ENCODE data around the gene RARS2. TPM values are rescaled to one million over a fixed set of nuclear protein-coding genes. Genes with fewer than 3 reads are reported as not detected.

The RARS2 gene
- total and polyA plus RNA-seq, 9 of the 15 experiments (the other 6 are each of a cell fraction or from before 2014, with no cell fraction given), result 30.0 to 92.7 (median 43.4) TPM

DNA sequence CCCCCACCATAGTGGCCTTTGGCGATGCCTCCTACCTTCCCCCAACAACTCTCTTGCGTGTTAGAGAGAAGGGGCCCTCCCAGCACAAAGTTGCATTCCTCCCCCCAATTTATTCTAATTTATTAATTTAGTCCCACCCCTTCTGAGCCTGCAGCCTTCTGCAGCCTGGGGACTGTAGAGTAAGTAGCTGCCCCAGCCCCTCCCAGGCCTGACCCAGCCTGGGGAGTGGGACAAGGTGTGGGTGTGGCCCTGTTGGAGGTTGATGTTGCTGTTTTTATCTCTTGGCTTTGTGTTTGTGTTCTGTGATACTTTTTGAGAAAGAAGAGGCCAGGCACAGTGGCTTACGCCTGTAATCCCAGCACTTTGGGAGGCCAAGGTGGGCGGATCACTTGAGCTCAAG, 49.6 kb upstream of the RARS2 start (continued):
- no peak for TF ChIP-seq HOMEZ (CRISPR knock-in tag; IDR thresholded peaks at IDR 0.05)
- TF ChIP-seq, protein P1, sequence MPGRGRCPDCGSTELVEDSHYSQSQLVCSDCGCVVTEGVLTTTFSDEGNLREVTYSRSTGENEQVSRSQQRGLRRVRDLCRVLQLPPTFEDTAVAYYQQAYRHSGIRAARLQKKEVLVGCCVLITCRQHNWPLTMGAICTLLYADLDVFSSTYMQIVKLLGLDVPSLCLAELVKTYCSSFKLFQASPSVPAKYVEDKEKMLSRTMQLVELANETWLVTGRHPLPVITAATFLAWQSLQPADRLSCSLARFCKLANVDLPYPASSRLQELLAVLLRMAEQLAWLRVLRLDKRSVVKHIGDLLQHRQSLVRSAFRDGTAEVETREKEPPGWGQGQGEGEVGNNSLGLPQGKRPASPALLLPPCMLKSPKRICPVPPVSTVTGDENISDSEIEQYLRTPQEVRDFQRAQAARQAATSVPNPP (IDR thresholded peaks at IDR 0.05; ENCODE audit: borderline replicate concordance, insufficient read depth, insufficient read length), result no peak

GRCh38 chr6:87637106-87637505, 47.3 kb upstream of the RARS2 start:
- Histone ChIP-seq H3K27ac (ENCODE audit: extremely low read depth, low read depth, low read length) (no peak overlapping the region), H3K36me3 (ENCODE audit: control insufficient read depth, insufficient read depth, low read length) (peaks cover 67% of the 10 kb centered on the region), H2AFZ (ENCODE audit: low read depth, low read length) (no peak overlapping the region), H3K4me1 (replicated peaks in 1 of 2; ENCODE audit: control insufficient read depth in 2 of 2, insufficient read depth in 2 of 2, low read length in 2 of 2) (no peaks in the 10 kb centered on the region), H3K9me1 (ENCODE audit: control insufficient read depth, insufficient read depth, low read length) (no peaks in the 10 kb centered on the region), H3K4me2 (ENCODE audit: insufficient read depth, low read length) (no peak overlapping the region), H3K4me3 (no peak overlapping the region), H3K9ac (ENCODE audit: insufficient read depth in 1 of 2, low read depth in 2 of 2, low read length in 2 of 2) (no peak overlapping the region), H3K27me3 (ENCODE audit: control insufficient read depth in 2 of 2, insufficient read depth in 2 of 2, low read length in 2 of 2) (no peaks in the 10 kb centered on the region), H4K20me1 (replicated peaks; ENCODE audit: control insufficient read depth, insufficient read depth, low read length) (no peaks in the 10 kb centered on the region), H3K9me3 (replicated peaks; ENCODE audit: control insufficient read depth, insufficient read depth, low read depth, low read length) (no peaks in the 10 kb centered on the region), H3K79me2 (ENCODE audit: control insufficient read depth, insufficient read depth, low read length) (no peaks in the 10 kb centered on the region)
- BruUV-seq (replicated peaks), result no TSS peak
- ATAC-seq (no peak), DNase-seq (ENCODE audit: extremely low read depth in 1 of 4, low spot score in 3 of 4) (no peak), FAIRE-seq (no peak)
- in situ Hi-C loops (cut with MboI) (no loop called here), intact Hi-C loops (cut with micrococcal nuclease) (no loop called here)
- 96% methylated on average over 1 of the region's 1 CpG for WGBS (ENCODE audit: insufficient coverage, low coverage, missing lambda C conversion rate)
- ChIA-PET POLR2A (interaction anchor here (0.6 to 1.4 kb wide), 3 partner anchors 12 to 48 kb away, joined by 3 read pairs; partner anchors contain the start of genes ORC3 and RARS2), CTCF (ENCODE audit: low intra/inter-chr PET ratio) (no interaction called here)
- no peak for TF ChIP-seq RBM17 (IDR thresholded peaks at IDR 0.05; ENCODE audit: borderline replicate concordance, low read depth, low read length)
- no peak for TF ChIP-seq HNRNPL (IDR thresholded peaks at IDR 0.05; ENCODE audit: low read depth, low read length)
- TF ChIP-seq GTF2E2 (tag; IDR thresholded peaks at IDR 0.05), result no peak
- no peak for TF ChIP-seq ZNF778 (CRISPR knock-in tag; IDR thresholded peaks at IDR 0.05)
- no peak for TF ChIP-seq SMARCB1 (IDR thresholded peaks at IDR 0.05; ENCODE audit: insufficient read length, low read depth)
- TF ChIP-seq SUPT5H (IDR thresholded peaks at IDR 0.05), result no peak
- no peak for TF ChIP-seq ZNF121 (CRISPR knock-in tag; conservative IDR thresholded peaks at IDR 0.05)
- no peak for TF ChIP-seq KLF10 (CRISPR knock-in tag; IDR thresholded peaks at IDR 0.05)
- no peak for TF ChIP-seq HMG20A (CRISPR knock-in tag; conservative IDR thresholded peaks at IDR 0.05)
- TF ChIP-seq TBL1XR1 (IDR thresholded peaks at IDR 0.05; ENCODE audit: low read length in 2 of 2), result no peak
- TF ChIP-seq ZNF384 (IDR thresholded peaks at IDR 0.05; ENCODE audit: low read depth, low read length), result no peak
- TF ChIP-seq, protein P2, sequence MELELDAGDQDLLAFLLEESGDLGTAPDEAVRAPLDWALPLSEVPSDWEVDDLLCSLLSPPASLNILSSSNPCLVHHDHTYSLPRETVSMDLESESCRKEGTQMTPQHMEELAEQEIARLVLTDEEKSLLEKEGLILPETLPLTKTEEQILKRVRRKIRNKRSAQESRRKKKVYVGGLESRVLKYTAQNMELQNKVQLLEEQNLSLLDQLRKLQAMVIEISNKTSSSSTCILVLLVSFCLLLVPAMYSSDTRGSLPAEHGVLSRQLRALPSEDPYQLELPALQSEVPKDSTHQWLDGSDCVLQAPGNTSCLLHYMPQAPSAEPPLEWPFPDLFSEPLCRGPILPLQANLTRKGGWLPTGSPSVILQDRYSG (tag; conservative IDR thresholded peaks at IDR 0.05; ENCODE audit: low read depth), result no peak
- TF ChIP-seq ZNF212 (CRISPR knock-in tag; IDR thresholded peaks at IDR 0.05), result no peak
- no peak for TF ChIP-seq ZNF445 (CRISPR knock-in tag; IDR thresholded peaks at IDR 0.05; ENCODE audit: low read depth)
- no peak for TF ChIP-seq NR1H2 (CRISPR knock-in tag; IDR thresholded peaks at IDR 0.05)
- TF ChIP-seq KDM5B (IDR thresholded peaks at IDR 0.05; ENCODE audit: insufficient replicate concordance, low read depth, low read length), result no peak
- no peak for TF ChIP-seq HNRNPK (IDR thresholded peaks at IDR 0.05; ENCODE audit: low read depth, low read length, poor library complexity, severe bottlenecking)
- no peak for TF ChIP-seq DDX20 (tag; IDR thresholded peaks at IDR 0.05; ENCODE audit: low read depth)

Data from K562 (cell line).